ENCODE measurements around the gene MS4A6E. TPM values are rescaled to one million over a fixed set of nuclear protein-coding genes. Genes with fewer than 3 reads are reported as not detected.

Gene MS4A6E
- total and polyA plus RNA-seq, 7 donors: 0.23 to 1.2 TPM; not detected in 5

DNA sequence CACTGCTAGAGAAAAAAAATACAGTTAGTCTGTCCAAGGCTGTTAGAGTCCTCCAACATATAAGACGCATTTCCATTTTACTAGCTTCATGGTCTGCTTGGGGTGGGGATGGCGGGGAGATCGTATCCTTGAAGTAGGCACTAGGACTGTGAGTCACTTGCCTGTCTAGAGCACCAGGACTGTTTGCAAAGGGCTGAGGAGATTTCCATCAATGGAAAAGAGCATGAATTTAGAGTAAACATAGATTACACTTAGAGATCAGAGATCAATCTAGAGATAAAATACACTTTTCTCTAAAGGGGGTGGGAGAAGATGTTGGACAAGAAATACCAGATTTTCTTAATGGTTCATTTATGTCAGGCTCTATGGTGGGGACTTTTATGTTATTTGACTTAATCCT, 49.5 kb downstream of the MS4A6E start:
- H3K27me3 ChIP-seq: no peaks in the 10 kb centered on the region
- DNase-seq: no peak
- H3K36me3 ChIP-seq: no peaks in the 10 kb centered on the region
- no peak overlapping the region for H3K4me3 ChIP-seq
- H3K4me1 ChIP-seq: no peaks in the 10 kb centered on the region
- intact Hi-C loops (cut with DNase I): no loop called here
- no peaks in the 10 kb centered on the region for H3K9me3 ChIP-seq
- 65 to 85% methylated on average over 3 of the region's 3 CpGs for WGBS, 2 donors
- H3K27ac ChIP-seq: peak overlapping the region in 1 of 4 donors; percentile 46
- no peak for TF ChIP-seq POLR2A (IDR thresholded peaks at IDR 0.05)
- no peak for TF ChIP-seq EP300 (IDR thresholded peaks at IDR 0.05)
- no peak for TF ChIP-seq POLR2AphosphoS5 (IDR thresholded peaks at IDR 0.05)
- TF ChIP-seq, protein P1, sequence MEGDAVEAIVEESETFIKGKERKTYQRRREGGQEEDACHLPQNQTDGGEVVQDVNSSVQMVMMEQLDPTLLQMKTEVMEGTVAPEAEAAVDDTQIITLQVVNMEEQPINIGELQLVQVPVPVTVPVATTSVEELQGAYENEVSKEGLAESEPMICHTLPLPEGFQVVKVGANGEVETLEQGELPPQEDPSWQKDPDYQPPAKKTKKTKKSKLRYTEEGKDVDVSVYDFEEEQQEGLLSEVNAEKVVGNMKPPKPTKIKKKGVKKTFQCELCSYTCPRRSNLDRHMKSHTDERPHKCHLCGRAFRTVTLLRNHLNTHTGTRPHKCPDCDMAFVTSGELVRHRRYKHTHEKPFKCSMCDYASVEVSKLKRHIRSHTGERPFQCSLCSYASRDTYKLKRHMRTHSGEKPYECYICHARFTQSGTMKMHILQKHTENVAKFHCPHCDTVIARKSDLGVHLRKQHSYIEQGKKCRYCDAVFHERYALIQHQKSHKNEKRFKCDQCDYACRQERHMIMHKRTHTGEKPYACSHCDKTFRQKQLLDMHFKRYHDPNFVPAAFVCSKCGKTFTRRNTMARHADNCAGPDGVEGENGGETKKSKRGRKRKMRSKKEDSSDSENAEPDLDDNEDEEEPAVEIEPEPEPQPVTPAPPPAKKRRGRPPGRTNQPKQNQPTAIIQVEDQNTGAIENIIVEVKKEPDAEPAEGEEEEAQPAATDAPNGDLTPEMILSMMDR (IDR thresholded peaks at IDR 0.05): no peak

DNA sequence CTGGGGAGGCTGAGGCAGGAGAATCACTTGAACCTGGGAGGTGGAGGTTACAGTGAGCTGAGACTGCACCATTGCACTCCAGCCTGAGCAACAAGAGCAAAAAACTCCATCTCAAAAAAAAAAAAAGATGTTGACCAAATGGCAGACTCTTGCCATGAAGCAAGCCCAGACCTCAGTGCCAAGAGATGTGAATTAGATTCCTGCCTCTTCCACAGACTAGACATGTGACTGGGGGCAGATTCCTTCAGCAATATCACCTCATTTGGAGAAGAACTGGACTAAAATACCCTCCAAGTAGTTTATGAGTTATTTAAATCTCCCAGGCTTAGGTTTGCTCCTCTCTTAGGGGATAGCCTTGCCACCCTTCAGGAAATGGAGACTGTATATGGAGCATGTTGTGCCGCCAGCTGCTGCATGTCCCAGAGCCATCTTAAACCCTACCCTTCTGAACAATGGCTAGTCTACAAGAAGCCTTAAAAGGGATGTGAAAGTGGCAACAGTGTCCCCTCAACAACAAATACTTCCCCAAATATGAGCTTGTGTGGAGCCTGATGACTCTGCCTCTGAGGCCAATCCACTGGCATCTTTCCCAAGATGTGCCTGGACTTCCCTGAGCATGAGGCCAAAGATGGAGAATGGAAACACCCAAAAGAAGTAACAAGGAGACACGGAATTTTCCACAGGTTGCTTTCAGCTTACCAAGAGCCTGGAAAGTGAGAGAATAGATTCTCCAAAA, 50.5 kb downstream of the MS4A6E start:
- Histone ChIP-seq H3K4me1 (no peaks in the 10 kb centered on the region), H3K27me3 (no peaks in the 10 kb centered on the region), H3K4me3 (no peak overlapping the region), H3K27ac (peak overlapping the region in 2 of 4 donors; percentile 30 to 46), H3K36me3 (no peaks in the 10 kb centered on the region), H3K9me3 (no peaks in the 10 kb centered on the region)
- peak; percentile 79 for DNase-seq
- intact Hi-C loops (cut with DNase I): no loop called here
- no peak for TF ChIP-seq POLR2A (IDR thresholded peaks at IDR 0.05)
- peak in 2 of 4 donors; percentile 22 to 24 for TF ChIP-seq EP300 (IDR thresholded peaks at IDR 0.05)
- TF ChIP-seq POLR2AphosphoS5 (IDR thresholded peaks at IDR 0.05): peak in 2 of 4 donors; percentile 13 to 26
- 69 to 84% methylated on average over 2 of the region's 2 CpGs for WGBS, 2 donors

DNA sequence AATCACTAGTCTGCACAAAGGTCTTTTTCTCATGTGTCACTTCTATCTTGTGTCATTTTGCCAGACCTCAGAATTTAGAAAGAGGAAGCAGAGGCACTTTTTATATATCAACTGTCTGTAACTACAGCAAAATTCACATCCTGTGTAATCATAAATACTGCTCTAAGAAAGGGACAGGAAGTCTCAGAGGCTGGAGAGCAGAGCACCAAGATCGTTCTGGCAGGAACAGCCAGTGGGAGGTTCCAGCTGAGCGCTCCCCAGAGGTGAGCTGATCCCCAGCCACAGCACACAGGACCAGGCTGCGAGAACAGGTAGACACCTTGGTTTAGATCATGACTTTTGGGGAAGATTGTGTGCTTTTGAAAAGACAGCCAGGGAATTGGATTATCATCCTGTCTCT, 51.3 kb downstream of the MS4A6E start, which contains the start of gene MS4A7:
Gene MS4A7 (plus strand): TSS at position 179 of the 400 bp plus-strand sequence. CDS start 4,610 bp downstream, outside the sequence.
- Histone ChIP-seq H3K27ac (peak within 1 kb of the TSS; percentile 4 to 55 (median 36)), H3K27me3 (no peaks in the 10 kb centered on the region), H3K4me3 (peak within 1 kb of the TSS in 3 of 4 donors; percentile 5 to 34 (median 21)), H3K9me3 (no peaks in the 10 kb centered on the region), H3K36me3 (no peaks in the 10 kb centered on the region), H3K4me1 (no peaks in the 10 kb centered on the region)
- intact Hi-C loops (cut with DNase I): no loop called here
- TF ChIP-seq POLR2AphosphoS5 (IDR thresholded peaks at IDR 0.05) (peak; percentile 10 to 74 (median 60)), POLR2A (IDR thresholded peaks at IDR 0.05) (peak; percentile 19 to 42), EP300 (IDR thresholded peaks at IDR 0.05) (no peak)
- TF ChIP-seq, protein P1 (IDR thresholded peaks at IDR 0.05): no peak
- DNase-seq: peak; percentile 72
- whole genome bisulfite sequencing, 2 donors: 29 to 51% methylated on average over 3 of the region's 3 CpGs

DNA sequence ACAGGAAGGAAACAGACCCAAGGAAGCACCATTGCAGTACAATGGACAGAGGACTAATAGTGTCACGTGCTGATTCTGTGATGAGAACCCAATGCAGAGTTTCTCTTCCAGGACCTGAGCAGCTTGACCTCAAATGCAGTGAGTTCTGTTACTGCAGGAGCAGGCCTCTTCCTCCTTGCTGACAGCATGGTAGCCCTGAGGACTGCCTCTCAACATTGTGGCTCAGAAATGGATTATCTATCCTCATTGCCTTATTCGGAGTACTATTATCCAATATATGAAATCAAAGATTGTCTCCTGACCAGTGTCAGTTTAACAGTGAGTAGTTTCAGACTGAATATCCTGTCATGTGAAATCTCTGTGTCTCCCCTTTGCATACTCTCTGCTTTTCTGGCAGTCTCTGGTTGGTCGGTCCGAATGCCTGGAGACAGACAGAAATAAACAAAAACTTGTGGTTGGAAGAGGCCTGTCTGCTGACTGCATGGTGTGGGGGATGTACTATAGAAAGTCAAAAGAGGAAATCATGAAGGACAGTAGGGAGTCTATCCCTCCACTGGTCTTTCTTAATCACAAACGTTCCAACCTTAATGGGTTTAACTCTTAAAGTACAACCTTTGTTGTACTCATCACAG, 62.3 kb downstream of the MS4A6E start:
- Histone ChIP-seq H3K4me1 (no peaks in the 10 kb centered on the region), H3K36me3 (no peaks in the 10 kb centered on the region), H3K4me3 (no peak overlapping the region), H3K27me3 (no peaks in the 10 kb centered on the region), H3K9me3 (no peaks in the 10 kb centered on the region), H3K27ac (peak overlapping the region in 1 of 4 donors; percentile 28)
- 57 to 61% methylated on average over 5 of the region's 5 CpGs for WGBS, 2 donors
- TF ChIP-seq POLR2A (IDR thresholded peaks at IDR 0.05): no peak
- TF ChIP-seq EP300 (IDR thresholded peaks at IDR 0.05): no peak
- no peak for TF ChIP-seq POLR2AphosphoS5 (IDR thresholded peaks at IDR 0.05)
- TF ChIP-seq, protein P1 (IDR thresholded peaks at IDR 0.05): no peak
- no peak for DNase-seq
- intact Hi-C loops (cut with DNase I): no loop called here

DNA sequence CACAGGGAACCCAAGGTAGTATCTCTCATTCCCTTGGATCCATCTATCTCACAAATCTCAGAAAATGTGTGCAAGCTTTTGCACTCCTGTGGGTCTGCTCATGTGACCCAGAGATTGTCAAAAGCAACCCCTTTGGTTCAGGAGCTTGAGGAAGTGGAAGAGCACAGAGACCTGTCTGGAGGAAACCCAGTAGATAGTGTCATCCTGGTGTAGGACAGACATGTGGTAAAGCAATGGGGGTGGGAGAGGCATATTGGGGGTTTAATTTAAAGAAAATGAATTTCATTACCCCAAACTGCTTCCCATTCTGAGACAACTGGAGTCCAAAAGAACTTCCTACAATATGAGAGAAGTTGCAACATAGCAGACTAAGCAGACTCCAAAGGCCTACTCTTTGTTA, 63.4 kb downstream of the MS4A6E start:
- no peaks in the 10 kb centered on the region for H3K36me3 ChIP-seq
- H3K27ac ChIP-seq: peak overlapping the region in 1 of 4 donors; percentile 28
- no peaks in the 10 kb centered on the region for H3K4me1 ChIP-seq
- no peaks in the 10 kb centered on the region for H3K9me3 ChIP-seq
- DNase-seq: no peak
- intact Hi-C loops (cut with DNase I): no loop called here
- no peaks in the 10 kb centered on the region for H3K27me3 ChIP-seq
- TF ChIP-seq EP300 (IDR thresholded peaks at IDR 0.05): no peak
- no peak for TF ChIP-seq POLR2AphosphoS5 (IDR thresholded peaks at IDR 0.05)
- no peak for TF ChIP-seq POLR2A (IDR thresholded peaks at IDR 0.05)
- TF ChIP-seq, protein P1 (IDR thresholded peaks at IDR 0.05): no peak
- H3K4me3 ChIP-seq: no peak overlapping the region
